ENCODE results near the gene GPBP1. TPM values are rescaled to one million over a fixed set of nuclear protein-coding genes. Genes with fewer than 3 reads are reported as not detected.
"Not testable (repeated sequence)": the region's sequence is repeated elsewhere in the genome, so short reads cannot be mapped to it uniquely, and the experiment has no call there.

Gene GPBP1
- total RNA-seq, 1 experiment from 2014 or later, result 100 TPM

DNA sequence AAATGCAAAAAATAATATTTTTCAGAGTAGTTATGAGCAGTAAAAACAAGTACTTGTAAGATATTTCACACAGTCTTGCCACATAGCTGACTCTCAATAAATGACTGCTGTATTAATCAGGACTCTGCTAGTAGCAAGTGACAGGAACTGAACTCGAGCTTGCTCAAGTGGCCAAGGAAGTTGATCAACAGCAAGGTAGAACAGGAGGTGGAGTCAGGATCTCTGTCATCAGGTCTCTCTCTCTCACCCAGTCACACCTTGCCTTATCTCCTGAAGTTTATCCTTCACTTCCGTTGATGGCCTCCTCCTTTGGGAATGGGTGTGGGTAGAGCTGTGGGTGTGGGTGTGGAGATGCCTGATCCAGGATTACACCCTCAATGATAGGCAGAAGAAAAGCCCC lies 107.0 kb downstream of the GPBP1 start:
- H3K9me3 Mint-ChIP-seq, result peaks cover 5% of the 10 kb centered on the region; the same call in 1 of the 2 replicates
- ChIA-PET POLR2A (no interaction called here), CTCF (no interaction called here)

DNA sequence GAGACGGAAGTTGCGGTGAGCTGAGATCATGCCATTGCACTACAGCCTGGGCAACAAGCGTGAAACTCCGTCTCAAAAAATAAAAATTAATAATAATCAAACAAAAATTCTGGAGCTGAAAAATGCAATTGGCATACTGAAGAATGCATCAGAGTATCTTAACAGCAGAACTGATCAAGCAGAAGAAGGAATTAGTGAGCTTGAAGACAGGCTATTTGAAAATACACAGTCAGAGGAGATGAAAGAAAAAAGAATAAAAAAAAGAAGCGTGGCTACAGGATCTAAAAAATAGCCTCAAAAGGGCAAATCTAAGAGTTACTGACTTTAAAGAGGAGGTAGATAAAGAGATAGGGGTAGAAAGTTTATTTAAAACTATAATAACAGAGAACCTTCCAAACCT lies 111.2 kb downstream of the GPBP1 start:
- H3K9me3 Mint-ChIP-seq; H3K36me3 Mint-ChIP-seq; POLR2A ChIA-PET; H3K27me3 Mint-ChIP-seq (ENCODE audit: low read depth); DNase-seq (ENCODE audit: low spot score); H3K27ac Mint-ChIP-seq; ATAC-seq; H3K4me1 Mint-ChIP-seq; H3K4me3 Mint-ChIP-seq: not testable (repeated sequence)
- CTCF ChIA-PET, result interaction anchor here (0.7 kb wide), 1 partner anchor 13 kb away, joined by 3 read pairs; no protein-coding TSS in a partner anchor

More for the DNA sequence above, 107.0 kb downstream of the GPBP1 start:
- DNase-seq (ENCODE audit: low spot score), result no peak
- Mint-ChIP-seq H3K27ac (no peak overlapping the region), H3K36me3 (no peaks in the 10 kb centered on the region), H3K4me3 (no peak overlapping the region), H3K4me1 (peaks cover 3% of the 10 kb centered on the region; the same call in 1 of the 2 replicates), H3K27me3 (ENCODE audit: low read depth) (no peaks in the 10 kb centered on the region; the same call in 1 of the 2 replicates)
- ATAC-seq, result no peak
- TF ChIP-seq, protein P1, sequence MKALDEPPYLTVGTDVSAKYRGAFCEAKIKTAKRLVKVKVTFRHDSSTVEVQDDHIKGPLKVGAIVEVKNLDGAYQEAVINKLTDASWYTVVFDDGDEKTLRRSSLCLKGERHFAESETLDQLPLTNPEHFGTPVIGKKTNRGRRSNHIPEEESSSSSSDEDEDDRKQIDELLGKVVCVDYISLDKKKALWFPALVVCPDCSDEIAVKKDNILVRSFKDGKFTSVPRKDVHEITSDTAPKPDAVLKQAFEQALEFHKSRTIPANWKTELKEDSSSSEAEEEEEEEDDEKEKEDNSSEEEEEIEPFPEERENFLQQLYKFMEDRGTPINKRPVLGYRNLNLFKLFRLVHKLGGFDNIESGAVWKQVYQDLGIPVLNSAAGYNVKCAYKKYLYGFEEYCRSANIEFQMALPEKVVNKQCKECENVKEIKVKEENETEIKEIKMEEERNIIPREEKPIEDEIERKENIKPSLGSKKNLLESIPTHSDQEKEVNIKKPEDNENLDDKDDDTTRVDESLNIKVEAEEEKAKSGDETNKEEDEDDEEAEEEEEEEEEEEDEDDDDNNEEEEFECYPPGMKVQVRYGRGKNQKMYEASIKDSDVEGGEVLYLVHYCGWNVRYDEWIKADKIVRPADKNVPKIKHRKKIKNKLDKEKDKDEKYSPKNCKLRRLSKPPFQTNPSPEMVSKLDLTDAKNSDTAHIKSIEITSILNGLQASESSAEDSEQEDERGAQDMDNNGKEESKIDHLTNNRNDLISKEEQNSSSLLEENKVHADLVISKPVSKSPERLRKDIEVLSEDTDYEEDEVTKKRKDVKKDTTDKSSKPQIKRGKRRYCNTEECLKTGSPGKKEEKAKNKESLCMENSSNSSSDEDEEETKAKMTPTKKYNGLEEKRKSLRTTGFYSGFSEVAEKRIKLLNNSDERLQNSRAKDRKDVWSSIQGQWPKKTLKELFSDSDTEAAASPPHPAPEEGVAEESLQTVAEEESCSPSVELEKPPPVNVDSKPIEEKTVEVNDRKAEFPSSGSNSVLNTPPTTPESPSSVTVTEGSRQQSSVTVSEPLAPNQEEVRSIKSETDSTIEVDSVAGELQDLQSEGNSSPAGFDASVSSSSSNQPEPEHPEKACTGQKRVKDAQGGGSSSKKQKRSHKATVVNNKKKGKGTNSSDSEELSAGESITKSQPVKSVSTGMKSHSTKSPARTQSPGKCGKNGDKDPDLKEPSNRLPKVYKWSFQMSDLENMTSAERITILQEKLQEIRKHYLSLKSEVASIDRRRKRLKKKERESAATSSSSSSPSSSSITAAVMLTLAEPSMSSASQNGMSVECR (CRISPR knock-in tag; IDR thresholded peaks at IDR 0.05; ENCODE audit: borderline replicate concordance), result no peak
- TF ChIP-seq FOXK1 (CRISPR knock-in tag; IDR thresholded peaks at IDR 0.05) (no peak), SMAD3 (CRISPR knock-in tag; IDR thresholded peaks at IDR 0.05; ENCODE audit: borderline replicate concordance) (no peak)
- TF ChIP-seq, protein P2, sequence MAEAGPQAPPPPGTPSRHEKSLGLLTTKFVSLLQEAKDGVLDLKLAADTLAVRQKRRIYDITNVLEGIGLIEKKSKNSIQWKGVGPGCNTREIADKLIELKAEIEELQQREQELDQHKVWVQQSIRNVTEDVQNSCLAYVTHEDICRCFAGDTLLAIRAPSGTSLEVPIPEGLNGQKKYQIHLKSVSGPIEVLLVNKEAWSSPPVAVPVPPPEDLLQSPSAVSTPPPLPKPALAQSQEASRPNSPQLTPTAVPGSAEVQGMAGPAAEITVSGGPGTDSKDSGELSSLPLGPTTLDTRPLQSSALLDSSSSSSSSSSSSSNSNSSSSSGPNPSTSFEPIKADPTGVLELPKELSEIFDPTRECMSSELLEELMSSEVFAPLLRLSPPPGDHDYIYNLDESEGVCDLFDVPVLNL (CRISPR knock-in tag; IDR thresholded peaks at IDR 0.05; ENCODE audit: borderline replicate concordance, low read depth), result no peak

DNA sequence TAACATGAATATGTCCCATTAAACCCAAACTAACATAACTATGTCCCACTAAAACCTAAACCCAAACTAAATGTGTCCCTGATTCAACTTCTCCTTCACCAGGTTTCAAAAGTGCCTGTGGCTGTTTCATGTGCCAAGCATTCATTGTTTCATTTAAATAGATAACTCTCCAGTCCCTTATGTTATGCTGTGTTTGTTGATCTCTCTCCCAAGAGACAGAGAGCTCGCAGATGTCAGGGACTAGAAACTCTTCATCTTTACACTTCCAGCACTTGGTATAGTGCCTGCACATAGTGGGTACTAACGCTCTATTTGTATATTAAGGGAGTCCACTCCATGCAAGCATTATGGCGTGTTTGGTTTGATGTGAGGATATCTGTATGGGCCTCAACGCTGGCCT lies 118.0 kb downstream of the GPBP1 start:
- Mint-ChIP-seq H3K4me3 (no peak overlapping the region), H3K4me1 (peaks cover 12% of the 10 kb centered on the region), H3K27ac (no peak overlapping the region), H3K36me3 (no peaks in the 10 kb centered on the region), H3K9me3 (peaks cover 6% of the 10 kb centered on the region), H3K27me3 (ENCODE audit: low read depth) (no peaks in the 10 kb centered on the region)
- ChIA-PET CTCF (no interaction called here), POLR2A (no interaction called here)
- ATAC-seq (no peak), DNase-seq (ENCODE audit: low spot score) (no peak)
- TF ChIP-seq ZNF121 (CRISPR knock-in tag; IDR thresholded peaks at IDR 0.05) (no peak), SMAD4 (CRISPR knock-in tag; IDR thresholded peaks at IDR 0.05) (no peak), SOX15 (CRISPR knock-in tag; IDR thresholded peaks at IDR 0.05) (no peak), MYBL2 (CRISPR knock-in tag; IDR thresholded peaks at IDR 0.05) (no peak), ATF1 (CRISPR knock-in tag; IDR thresholded peaks at IDR 0.05) (no peak), NFATC4 (CRISPR knock-in tag; IDR thresholded peaks at IDR 0.05) (no peak), EMX1 (CRISPR knock-in tag; IDR thresholded peaks at IDR 0.05) (no peak), KAT7 (CRISPR knock-in tag; IDR thresholded peaks at IDR 0.05; ENCODE audit: borderline replicate concordance) (no peak), ZBTB21 (CRISPR knock-in tag; IDR thresholded peaks at IDR 0.05; ENCODE audit: borderline replicate concordance) (no peak), CBFB (CRISPR knock-in tag; IDR thresholded peaks at IDR 0.05; ENCODE audit: low read depth) (no peak), GTF2I (CRISPR knock-in tag; conservative IDR thresholded peaks at IDR 0.05) (no peak), SP1 (CRISPR knock-in tag; conservative IDR thresholded peaks at IDR 0.05) (no peak), OVOL2 (CRISPR knock-in tag; IDR thresholded peaks at IDR 0.05; ENCODE audit: borderline replicate concordance) (no peak), ZNF416 (CRISPR knock-in tag; IDR thresholded peaks at IDR 0.05) (no peak), NR3C1 (CRISPR knock-in tag; conservative IDR thresholded peaks at IDR 0.05; ENCODE audit: low read depth) (no peak), FOXJ3 (CRISPR knock-in tag; IDR thresholded peaks at IDR 0.05; ENCODE audit: borderline replicate concordance) (no peak)
- TF ChIP-seq, protein P3, sequence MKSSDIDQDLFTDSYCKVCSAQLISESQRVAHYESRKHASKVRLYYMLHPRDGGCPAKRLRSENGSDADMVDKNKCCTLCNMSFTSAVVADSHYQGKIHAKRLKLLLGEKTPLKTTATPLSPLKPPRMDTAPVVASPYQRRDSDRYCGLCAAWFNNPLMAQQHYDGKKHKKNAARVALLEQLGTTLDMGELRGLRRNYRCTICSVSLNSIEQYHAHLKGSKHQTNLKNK (CRISPR knock-in tag; IDR thresholded peaks at IDR 0.05), result no peak
- TF ChIP-seq, protein P4, sequence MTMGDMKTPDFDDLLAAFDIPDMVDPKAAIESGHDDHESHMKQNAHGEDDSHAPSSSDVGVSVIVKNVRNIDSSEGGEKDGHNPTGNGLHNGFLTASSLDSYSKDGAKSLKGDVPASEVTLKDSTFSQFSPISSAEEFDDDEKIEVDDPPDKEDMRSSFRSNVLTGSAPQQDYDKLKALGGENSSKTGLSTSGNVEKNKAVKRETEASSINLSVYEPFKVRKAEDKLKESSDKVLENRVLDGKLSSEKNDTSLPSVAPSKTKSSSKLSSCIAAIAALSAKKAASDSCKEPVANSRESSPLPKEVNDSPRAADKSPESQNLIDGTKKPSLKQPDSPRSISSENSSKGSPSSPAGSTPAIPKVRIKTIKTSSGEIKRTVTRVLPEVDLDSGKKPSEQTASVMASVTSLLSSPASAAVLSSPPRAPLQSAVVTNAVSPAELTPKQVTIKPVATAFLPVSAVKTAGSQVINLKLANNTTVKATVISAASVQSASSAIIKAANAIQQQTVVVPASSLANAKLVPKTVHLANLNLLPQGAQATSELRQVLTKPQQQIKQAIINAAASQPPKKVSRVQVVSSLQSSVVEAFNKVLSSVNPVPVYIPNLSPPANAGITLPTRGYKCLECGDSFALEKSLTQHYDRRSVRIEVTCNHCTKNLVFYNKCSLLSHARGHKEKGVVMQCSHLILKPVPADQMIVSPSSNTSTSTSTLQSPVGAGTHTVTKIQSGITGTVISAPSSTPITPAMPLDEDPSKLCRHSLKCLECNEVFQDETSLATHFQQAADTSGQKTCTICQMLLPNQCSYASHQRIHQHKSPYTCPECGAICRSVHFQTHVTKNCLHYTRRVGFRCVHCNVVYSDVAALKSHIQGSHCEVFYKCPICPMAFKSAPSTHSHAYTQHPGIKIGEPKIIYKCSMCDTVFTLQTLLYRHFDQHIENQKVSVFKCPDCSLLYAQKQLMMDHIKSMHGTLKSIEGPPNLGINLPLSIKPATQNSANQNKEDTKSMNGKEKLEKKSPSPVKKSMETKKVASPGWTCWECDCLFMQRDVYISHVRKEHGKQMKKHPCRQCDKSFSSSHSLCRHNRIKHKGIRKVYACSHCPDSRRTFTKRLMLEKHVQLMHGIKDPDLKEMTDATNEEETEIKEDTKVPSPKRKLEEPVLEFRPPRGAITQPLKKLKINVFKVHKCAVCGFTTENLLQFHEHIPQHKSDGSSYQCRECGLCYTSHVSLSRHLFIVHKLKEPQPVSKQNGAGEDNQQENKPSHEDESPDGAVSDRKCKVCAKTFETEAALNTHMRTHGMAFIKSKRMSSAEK (CRISPR knock-in tag; IDR thresholded peaks at IDR 0.05; ENCODE audit: borderline replicate concordance), result no peak
